ENCODE measurements around the gene TEX261. TPM values are rescaled to one million over a fixed set of nuclear protein-coding genes. Genes with fewer than 3 reads are reported as not detected.

The TEX261 gene
- polyA plus RNA-seq, 1 of the 3 experiments (the other 2 are of a cell fraction): 44.3 TPM

GRCh38 chr2:70944111-70944690, 50.5 kb downstream of the TEX261 start:
- Histone ChIP-seq H3K9me2 (no peaks in the 10 kb centered on the region), H3K36me3 (replicated peaks in 1 of 2; ENCODE audit: control insufficient read depth in 1 of 2, insufficient read depth in 2 of 2, low read length in 1 of 2) (no peaks in the 10 kb centered on the region), H3K79me2 (ENCODE audit: insufficient read depth) (no peaks in the 10 kb centered on the region), H2AFZ (ENCODE audit: low read depth) (no peak overlapping the region), H3K4me2 (no peak overlapping the region), H3K9me3 (no peaks in the 10 kb centered on the region), H3F3A (replicated peaks; ENCODE audit: insufficient read depth) (peaks cover 3% of the 10 kb centered on the region), H3K27ac (ENCODE audit: low read depth in 2 of 2, low read length in 1 of 2) (no peak overlapping the region), H3K4me1 (ENCODE audit: control insufficient read depth in 1 of 2, insufficient read depth in 2 of 2, low read depth in 1 of 2, low read length in 1 of 2) (peaks cover 5 to 22% of the 10 kb centered on the region in 2 experiments; a peak in 2 of 4 replicates), H4K20me1 (ENCODE audit: insufficient read depth) (no peaks in the 10 kb centered on the region), H3K9ac (no peak overlapping the region), H3K27me3 (ENCODE audit: insufficient read depth) (no peaks in the 10 kb centered on the region), H3K4me3 (ENCODE audit: low read depth in 2 of 2, low read length in 1 of 2) (no peak overlapping the region)
- TF ChIP-seq CTCF (IDR thresholded peaks at IDR 0.05) (no peak), REST (IDR thresholded peaks at IDR 0.05; ENCODE audit: low read depth, low read length) (no peak), EZH2phosphoT487 (IDR thresholded peaks at IDR 0.05; ENCODE audit: borderline replicate concordance, low read depth) (no peak), TCF12 (IDR thresholded peaks at IDR 0.05) (no peak), NRF1 (IDR thresholded peaks at IDR 0.05; ENCODE audit: low read depth, low read length) (no peak), NFIC (IDR thresholded peaks at IDR 0.05; ENCODE audit: borderline replicate concordance) (no peak), ELF1 (IDR thresholded peaks at IDR 0.05) (no peak), PBX3 (IDR thresholded peaks at IDR 0.05) (no peak), RAD21 (IDR thresholded peaks at IDR 0.05; ENCODE audit: low read length) (no peak), CHD2 (IDR thresholded peaks at IDR 0.05; ENCODE audit: low read length, partially characterized antibody) (no peak), POLR2AphosphoS5 (IDR thresholded peaks at IDR 0.05; ENCODE audit: low read depth, low read length) (no peak), RXRA (IDR thresholded peaks at IDR 0.05; ENCODE audit: borderline replicate concordance, low read depth) (no peak), FOXJ3 (CRISPR knock-in tag; IDR thresholded peaks at IDR 0.05) (no peak), FOXM1 (IDR thresholded peaks at IDR 0.05; ENCODE audit: low read depth) (no peak), FOSL2 (IDR thresholded peaks at IDR 0.05; ENCODE audit: borderline replicate concordance, low read depth) (no peak), RFX5 (IDR thresholded peaks at IDR 0.05; ENCODE audit: low read length) (no peak)
- TF ChIP-seq, protein P1, sequence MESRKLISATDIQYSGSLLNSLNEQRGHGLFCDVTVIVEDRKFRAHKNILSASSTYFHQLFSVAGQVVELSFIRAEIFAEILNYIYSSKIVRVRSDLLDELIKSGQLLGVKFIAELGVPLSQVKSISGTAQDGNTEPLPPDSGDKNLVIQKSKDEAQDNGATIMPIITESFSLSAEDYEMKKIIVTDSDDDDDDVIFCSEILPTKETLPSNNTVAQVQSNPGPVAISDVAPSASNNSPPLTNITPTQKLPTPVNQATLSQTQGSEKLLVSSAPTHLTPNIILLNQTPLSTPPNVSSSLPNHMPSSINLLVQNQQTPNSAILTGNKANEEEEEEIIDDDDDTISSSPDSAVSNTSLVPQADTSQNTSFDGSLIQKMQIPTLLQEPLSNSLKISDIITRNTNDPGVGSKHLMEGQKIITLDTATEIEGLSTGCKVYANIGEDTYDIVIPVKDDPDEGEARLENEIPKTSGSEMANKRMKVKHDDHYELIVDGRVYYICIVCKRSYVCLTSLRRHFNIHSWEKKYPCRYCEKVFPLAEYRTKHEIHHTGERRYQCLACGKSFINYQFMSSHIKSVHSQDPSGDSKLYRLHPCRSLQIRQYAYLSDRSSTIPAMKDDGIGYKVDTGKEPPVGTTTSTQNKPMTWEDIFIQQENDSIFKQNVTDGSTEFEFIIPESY (IDR thresholded peaks at IDR 0.05; ENCODE audit: borderline replicate concordance, low read depth): no peak
- TF ChIP-seq, protein P2, sequence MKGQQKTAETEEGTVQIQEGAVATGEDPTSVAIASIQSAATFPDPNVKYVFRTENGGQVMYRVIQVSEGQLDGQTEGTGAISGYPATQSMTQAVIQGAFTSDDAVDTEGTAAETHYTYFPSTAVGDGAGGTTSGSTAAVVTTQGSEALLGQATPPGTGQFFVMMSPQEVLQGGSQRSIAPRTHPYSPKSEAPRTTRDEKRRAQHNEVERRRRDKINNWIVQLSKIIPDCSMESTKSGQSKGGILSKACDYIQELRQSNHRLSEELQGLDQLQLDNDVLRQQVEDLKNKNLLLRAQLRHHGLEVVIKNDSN (IDR thresholded peaks at IDR 0.05; ENCODE audit: borderline replicate concordance, low read depth): no peak
- TF ChIP-seq, protein P3, sequence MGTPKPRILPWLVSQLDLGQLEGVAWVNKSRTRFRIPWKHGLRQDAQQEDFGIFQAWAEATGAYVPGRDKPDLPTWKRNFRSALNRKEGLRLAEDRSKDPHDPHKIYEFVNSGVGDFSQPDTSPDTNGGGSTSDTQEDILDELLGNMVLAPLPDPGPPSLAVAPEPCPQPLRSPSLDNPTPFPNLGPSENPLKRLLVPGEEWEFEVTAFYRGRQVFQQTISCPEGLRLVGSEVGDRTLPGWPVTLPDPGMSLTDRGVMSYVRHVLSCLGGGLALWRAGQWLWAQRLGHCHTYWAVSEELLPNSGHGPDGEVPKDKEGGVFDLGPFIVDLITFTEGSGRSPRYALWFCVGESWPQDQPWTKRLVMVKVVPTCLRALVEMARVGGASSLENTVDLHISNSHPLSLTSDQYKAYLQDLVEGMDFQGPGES (IDR thresholded peaks at IDR 0.05; ENCODE audit: low read depth, low read length): no peak
- ChIA-PET POLR2A (no interaction called here), CTCF (interaction anchor here (0.8 to 8.6 kb wide), 6 partner anchors 21 to 159 kb away, joined by 3 to 127 read pairs (median 10); no protein-coding TSS in a partner anchor)
- 87% methylated on average over 4 of the region's 4 CpGs for WGBS (ENCODE audit: low lambda C conversion rate)
- no peak for DNase-seq
